LNCaP clone FGC (cell line): Measurements from ENCODE around the gene TNFRSF21.

ENCODE experiments used
- DNase-seq: peaks from one replicate; pipeline ENCODE4 v3.0.0-alpha.2; 2011; ENCODE audit warnings: low read depth
- H3K4me3 ChIP-seq: 2 replicates; pipeline ENCODE4 v1.5.1; 2011; ENCODE audit warnings: mild to moderate bottlenecking, low read depth, low read length, control low read depth
- TF ChIP-seq, protein P1 (sequence below): IDR thresholded peaks from 2 replicates; pipeline ENCODE4 v1.5.1; 2012; ENCODE audit warnings: mild to moderate bottlenecking; ENCODE audit not compliant: control insufficient read depth, insufficient read depth; ENCODE audit errors: extremely low read depth

Gene TNFRSF21

DNA sequence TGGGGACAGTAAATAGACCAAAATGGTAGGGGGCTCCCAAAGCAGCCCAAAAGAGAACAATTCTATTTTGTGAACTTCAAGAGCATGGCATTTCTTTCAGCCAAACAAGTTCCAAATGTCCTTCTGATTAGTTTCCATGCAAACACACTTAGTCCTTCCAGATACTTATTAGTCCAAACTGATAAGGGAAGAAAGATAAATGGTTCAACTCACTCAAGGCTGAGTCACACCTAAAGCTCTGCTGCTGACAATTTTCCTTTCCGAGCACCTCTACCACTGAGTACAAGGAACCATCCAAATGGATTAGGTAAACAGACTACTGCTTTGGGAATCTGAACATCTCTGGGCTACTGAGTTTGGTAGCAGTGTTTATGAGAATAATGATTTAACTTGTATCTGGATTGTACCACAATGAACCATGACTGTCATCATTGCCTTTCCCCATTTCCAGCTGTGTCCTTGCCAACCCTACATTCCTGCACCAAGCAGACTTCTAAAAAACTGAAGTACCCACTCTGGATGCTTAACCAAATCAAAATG, 71.2 kb downstream of the TNFRSF21 start:
- DNase-seq, result no peak
- no peak overlapping the region for H3K4me3 ChIP-seq
- TF ChIP-seq, protein P1, sequence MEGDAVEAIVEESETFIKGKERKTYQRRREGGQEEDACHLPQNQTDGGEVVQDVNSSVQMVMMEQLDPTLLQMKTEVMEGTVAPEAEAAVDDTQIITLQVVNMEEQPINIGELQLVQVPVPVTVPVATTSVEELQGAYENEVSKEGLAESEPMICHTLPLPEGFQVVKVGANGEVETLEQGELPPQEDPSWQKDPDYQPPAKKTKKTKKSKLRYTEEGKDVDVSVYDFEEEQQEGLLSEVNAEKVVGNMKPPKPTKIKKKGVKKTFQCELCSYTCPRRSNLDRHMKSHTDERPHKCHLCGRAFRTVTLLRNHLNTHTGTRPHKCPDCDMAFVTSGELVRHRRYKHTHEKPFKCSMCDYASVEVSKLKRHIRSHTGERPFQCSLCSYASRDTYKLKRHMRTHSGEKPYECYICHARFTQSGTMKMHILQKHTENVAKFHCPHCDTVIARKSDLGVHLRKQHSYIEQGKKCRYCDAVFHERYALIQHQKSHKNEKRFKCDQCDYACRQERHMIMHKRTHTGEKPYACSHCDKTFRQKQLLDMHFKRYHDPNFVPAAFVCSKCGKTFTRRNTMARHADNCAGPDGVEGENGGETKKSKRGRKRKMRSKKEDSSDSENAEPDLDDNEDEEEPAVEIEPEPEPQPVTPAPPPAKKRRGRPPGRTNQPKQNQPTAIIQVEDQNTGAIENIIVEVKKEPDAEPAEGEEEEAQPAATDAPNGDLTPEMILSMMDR, result no peak

DNA sequence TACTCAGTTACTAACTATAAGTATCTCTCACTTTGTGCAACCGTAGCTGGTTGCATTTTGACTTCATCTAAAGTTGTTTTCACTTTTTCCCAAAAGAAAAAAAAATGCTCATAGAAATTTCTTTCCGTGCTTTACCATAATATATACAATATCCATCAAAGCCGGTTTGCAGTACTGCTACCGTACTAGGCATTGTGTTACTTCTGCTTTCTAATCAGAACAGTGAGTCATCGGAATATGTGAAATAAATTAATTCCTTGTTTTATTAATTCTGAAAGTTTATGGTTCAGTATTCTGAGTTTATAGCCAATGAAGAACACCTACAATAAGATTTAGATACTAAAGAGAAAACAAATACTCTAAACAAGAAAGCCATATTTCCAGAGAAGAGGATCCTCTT, 72.5 kb downstream of the TNFRSF21 start:
- TF ChIP-seq, protein P1, result no peak
- DNase-seq, result no peak
- no peak overlapping the region for H3K4me3 ChIP-seq

DNA sequence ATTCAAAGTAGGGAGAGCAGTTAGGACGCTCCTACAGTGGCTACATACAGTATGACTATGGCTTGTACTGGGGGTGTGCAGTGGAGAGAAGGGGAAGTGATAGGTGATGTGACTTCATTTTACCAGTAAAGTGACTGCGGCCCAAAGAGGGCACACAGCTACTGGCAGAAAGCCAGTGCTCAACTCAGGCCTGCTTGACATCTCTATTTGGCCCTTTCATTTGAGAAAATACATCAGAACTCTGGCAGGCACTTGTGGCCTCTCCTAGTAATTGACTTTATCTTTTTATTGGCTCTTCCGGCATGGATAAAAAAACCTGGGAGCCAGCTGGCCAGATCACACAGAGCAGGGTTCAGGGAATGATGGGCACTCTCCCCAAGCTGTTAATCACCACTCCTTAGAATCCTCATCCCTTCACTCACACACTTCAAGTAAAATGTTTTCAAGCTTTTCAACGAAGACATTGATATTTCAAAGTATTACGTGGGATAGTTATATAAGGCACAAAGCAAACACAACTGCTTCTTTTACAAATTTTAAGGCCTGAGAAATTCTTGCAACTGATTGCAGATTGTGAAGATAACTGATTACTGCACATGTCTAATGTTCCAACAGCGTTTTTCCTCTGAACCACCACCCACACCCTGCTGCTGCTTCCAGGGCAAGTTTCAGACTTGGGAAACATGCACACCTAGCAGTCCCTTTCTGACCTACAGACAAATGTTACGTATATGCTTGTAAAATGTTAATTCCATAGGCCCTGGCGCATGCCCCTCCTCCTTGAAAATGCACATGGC, 73.5 kb downstream of the TNFRSF21 start:
- TF ChIP-seq, protein P1, result no peak
- DNase-seq, result peak; percentile 74
- H3K4me3 ChIP-seq, result no peak overlapping the region

DNA sequence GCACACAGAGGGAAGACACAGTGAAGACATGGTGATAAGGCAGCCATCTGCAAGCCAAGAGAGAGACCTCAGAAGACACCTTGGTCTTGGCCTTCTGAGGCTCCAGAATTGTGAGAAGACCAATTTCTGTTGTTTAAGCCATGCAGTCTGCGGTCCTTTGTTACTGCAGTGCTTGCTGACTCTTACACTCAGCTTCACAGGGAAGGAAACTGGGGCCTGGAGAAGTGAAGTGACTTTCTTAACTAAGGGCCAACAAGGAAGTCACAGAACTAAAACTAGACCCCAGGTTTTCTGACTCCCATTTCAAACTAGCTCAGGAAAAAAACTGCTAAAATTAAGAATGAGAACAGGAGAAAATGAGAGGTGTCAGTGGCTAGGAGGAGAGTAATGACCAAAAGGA, 74.3 kb downstream of the TNFRSF21 start:
- DNase-seq, result no peak
- H3K4me3 ChIP-seq, result no peak overlapping the region
- TF ChIP-seq, protein P1, result no peak

DNA sequence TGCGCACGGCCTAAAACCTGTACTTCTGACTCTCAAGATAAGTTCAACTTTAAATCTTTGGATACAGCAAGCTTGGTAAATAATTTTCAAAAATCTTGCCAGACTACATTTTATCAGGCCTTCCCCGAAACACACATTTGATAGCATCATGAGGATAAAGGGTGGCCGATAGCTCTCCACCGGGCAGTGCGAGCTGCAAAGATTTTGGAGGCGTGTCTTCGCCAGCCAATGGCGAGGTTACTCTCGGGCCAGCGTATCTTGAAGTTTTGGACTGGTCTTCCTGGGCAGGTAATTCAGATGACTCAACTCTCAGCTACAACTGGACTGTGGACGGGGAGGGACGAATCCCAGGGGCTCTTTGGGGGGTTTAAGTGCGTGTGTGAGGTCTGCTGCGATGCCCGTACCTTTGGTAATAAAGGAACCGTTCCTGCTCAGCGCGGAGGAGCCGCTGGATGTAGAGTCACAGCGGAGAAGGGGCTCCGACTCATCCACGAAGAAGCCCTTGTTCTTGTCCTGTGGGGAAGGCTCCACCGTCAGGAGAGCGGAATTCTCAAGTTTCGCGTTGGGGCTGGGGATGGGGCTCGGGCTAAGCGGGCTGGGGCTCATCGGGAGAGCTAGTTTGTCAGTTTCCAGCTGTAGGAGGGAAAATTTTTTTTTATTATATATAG, 75.3 kb downstream of the TNFRSF21 start:
- no peak for DNase-seq
- no peak overlapping the region for H3K4me3 ChIP-seq
- TF ChIP-seq, protein P1, result no peak

DNA sequence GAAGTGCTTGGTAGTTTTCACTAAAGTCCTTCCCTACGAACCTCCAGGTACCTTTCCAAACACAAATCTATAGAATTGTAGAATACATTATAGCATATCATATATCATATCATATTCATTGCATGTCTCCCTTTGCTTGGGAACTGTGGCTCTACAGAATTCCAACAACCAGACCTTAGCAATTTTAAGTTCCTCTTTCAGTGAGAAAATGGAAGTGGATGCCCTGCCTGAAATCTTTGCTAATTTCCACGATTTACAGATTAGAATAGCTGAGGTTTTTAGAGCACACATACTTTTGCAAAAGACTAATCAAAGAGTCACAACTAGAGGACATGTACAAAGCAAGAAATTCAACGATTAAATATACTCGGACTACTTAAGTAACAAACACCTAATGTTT, 78.6 kb downstream of the TNFRSF21 start:
- TF ChIP-seq, protein P1, result no peak
- DNase-seq, result no peak
- no peak overlapping the region for H3K4me3 ChIP-seq
